Karpas-422 (cell line): ENCODE data around the gene SNAP29. TPM values are rescaled to one million over a fixed set of nuclear protein-coding genes. Genes with fewer than 3 reads are reported as not detected.
"Not testable (repeated sequence)": the region's sequence is repeated elsewhere in the genome, so short reads cannot be mapped to it uniquely, and the experiment has no call there.

Experiments used
- DNase-seq: peaks from one replicate; pipeline ENCODE4 v3.0.0-alpha.2; 2015
- H2AFZ ChIP-seq: fragments of 200-600 bp; sonication (generic); 2 replicates; pipeline ENCODE4 v1.6.1; 2014; ENCODE audit warnings: antibody characterized with exemption, low read length, mixed read lengths
- H3K27ac ChIP-seq: fragments of 200-600 bp; sonication (generic); 2 replicates; pipeline ENCODE4 v1.5.1; 2014; ENCODE audit warnings: mild to moderate bottlenecking, low read length, moderate library complexity
- H3K27me3 ChIP-seq: fragments of 200-600 bp; sonication (generic); 2 replicates; pipeline ENCODE4 v1.6.1; 2014; ENCODE audit warnings: low read length, mixed read lengths
- H3K36me3 ChIP-seq: fragments of 200-600 bp; sonication (generic); 2 replicates; pipeline ENCODE4 v1.6.1; 2014; ENCODE audit warnings: low read length, mixed read lengths; ENCODE audit not compliant: insufficient read depth
- H3K4me1 ChIP-seq: fragments of 200-600 bp; sonication (generic); 2 replicates; pipeline ENCODE4 v1.6.1; 2014; ENCODE audit warnings: mild to moderate bottlenecking, low read length, mixed read lengths
- H3K4me2 ChIP-seq: fragments of 200-600 bp; sonication (generic); 2 replicates; pipeline ENCODE4 v1.6.1; 2014; ENCODE audit warnings: low read length, low read depth, mild to moderate bottlenecking; ENCODE audit not compliant: poor library complexity, severe bottlenecking
- H3K4me3 ChIP-seq: fragments of 200-600 bp; sonication (generic); 2 replicates; pipeline ENCODE4 v1.5.1; 2014; ENCODE audit warnings: mild to moderate bottlenecking, antibody characterized with exemption, low read length, mixed read lengths
- H3K79me2 ChIP-seq: fragments of 200-600 bp; sonication (generic); 2 replicates; pipeline ENCODE4 v1.6.1; 2014; ENCODE audit warnings: mild to moderate bottlenecking, low read length, mixed read lengths
- H3K9ac ChIP-seq: fragments of 200-600 bp; sonication (generic); 2 replicates; pipeline ENCODE4 v1.6.0; 2014; ENCODE audit warnings: low read length
- H3K9me2 ChIP-seq: fragments of 200-600 bp; sonication (generic), shearing (Covaris generic); replicated peaks from 2 replicates; pipeline ENCODE4 v1.6.0; 2014; ENCODE audit warnings: mild to moderate bottlenecking, low read length, moderate library complexity; ENCODE audit not compliant: insufficient read depth
- H3K9me3 ChIP-seq: fragments of 300-700, 200-600 bp; sonication (generic); 2 replicates; pipeline ENCODE4 v1.6.1; 2014; ENCODE audit warnings: low read length, mixed read lengths
- H4K20me1 ChIP-seq: fragments of 200-600 bp; sonication (generic); 2 replicates; pipeline ENCODE4 v1.6.1; 2014; ENCODE audit warnings: mild to moderate bottlenecking, antibody characterized with exemption, low read length, low read depth; ENCODE audit not compliant: insufficient read depth
- total RNA-seq: library from RNA; depleted of rRNA; stranded (reverse); fragments of >200 nt; shearing (Covaris generic); gene quantifications from 2 replicates; pipeline ENCODE4 v1.2.3, GENCODE V29; 2014; ENCODE audit warnings: low replicate concordance

Gene SNAP29
- total RNA-seq, 1 experiment from 2014 or later: 17.4 TPM

DNA sequence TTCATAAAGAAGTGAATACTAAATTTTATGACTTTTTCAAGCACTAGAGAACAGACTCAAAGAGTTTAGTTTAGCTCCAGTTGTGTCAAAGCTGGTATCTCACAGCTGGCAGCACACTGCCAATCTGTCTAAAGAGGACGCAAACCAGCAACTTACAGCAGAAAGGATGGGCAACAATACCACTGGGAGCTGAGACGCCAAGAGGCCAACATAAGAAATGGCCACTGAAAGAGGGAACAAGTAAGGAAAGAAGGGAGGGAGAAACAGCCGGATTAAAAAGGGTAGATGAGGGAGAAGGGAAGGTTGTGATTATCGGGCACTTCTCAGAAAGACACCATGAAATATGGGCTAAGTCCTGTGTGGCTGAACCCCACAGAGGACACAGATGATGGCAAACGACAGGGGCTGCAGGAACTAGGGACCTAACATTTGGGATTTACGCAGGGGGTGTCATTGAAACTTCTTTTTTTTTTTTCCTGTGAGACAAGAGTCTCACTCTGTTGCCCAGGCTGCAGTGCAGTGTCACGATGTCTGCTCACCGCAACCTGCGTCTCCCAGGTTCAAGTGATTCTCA lies 43.2 kb upstream of the SNAP29 start:
- H4K20me1 ChIP-seq: no peaks in the 10 kb centered on the region
- DNase-seq: no peak
- H3K27me3 ChIP-seq: no peaks in the 10 kb centered on the region
- H3K36me3 ChIP-seq: peaks cover 37% of the 10 kb centered on the region
- no peak overlapping the region for H3K9ac ChIP-seq
- no peaks in the 10 kb centered on the region for H3K4me1 ChIP-seq
- H3K27ac ChIP-seq: no peak overlapping the region
- no peaks in the 10 kb centered on the region for H3K9me3 ChIP-seq
- H2AFZ ChIP-seq: no peak overlapping the region
- H3K4me2 ChIP-seq: no peak overlapping the region
- H3K9me2 ChIP-seq: no peaks in the 10 kb centered on the region
- H3K4me3 ChIP-seq: no peak overlapping the region
- H3K79me2 ChIP-seq: no peaks in the 10 kb centered on the region

DNA sequence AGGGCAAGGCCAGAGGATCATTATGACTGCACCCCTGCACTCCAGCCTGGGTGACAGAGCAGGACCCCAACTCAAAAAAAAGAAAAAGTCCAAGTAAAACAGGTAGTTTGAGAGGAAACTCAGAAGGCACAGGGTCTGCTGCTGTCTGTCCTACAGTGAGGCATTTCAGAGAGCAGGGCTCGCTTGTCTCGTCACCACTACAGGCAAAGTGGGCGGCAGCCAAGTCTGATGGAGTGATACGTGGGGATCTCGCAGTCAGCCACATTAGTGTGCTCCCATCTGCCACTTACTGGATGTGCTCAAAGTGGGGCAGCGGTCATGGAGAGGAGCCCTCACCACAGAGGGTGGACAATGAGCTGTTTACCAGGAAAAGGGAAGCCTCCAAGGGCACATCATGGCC lies 42.2 kb upstream of the SNAP29 start:
- no peaks in the 10 kb centered on the region for H3K79me2 ChIP-seq
- H3K27me3 ChIP-seq: no peaks in the 10 kb centered on the region
- no peaks in the 10 kb centered on the region for H3K4me1 ChIP-seq
- H3K9me3 ChIP-seq: no peaks in the 10 kb centered on the region
- H3K27ac ChIP-seq: no peak overlapping the region
- no peaks in the 10 kb centered on the region for H3K9me2 ChIP-seq
- no peak for DNase-seq
- peaks cover 33% of the 10 kb centered on the region; the same call in 1 of the 2 replicates for H3K36me3 ChIP-seq
- H3K4me2 ChIP-seq: no peak overlapping the region
- no peaks in the 10 kb centered on the region for H4K20me1 ChIP-seq
- no peak overlapping the region for H2AFZ ChIP-seq
- no peak overlapping the region for H3K9ac ChIP-seq
- H3K4me3 ChIP-seq: no peak overlapping the region

DNA sequence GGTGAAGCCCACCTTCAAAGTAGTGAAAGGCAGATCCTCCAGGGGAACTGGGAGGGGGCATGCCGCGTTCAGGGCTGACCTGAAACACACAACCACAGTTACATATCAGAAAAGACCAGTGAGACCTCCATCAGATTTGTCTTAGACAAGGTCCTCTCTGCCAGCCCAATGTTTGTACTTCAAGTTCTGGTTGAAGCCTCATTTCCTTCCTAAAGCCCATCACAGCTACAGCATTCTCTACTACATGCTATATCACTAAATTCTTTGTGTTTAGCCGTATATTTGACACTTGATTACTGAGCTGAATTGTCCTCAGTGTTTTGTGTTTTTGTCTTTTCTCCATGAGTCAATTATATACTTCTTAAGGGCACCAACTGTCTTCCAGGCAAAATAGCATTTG lies 40.3 kb upstream of the SNAP29 start:
- H3K4me2 ChIP-seq: no peak overlapping the region
- H3K27ac ChIP-seq: no peak overlapping the region
- no peaks in the 10 kb centered on the region for H3K27me3 ChIP-seq
- H3K36me3 ChIP-seq: peaks cover 24% of the 10 kb centered on the region; the same call in 1 of the 2 replicates
- no peaks in the 10 kb centered on the region for H3K9me3 ChIP-seq
- DNase-seq: no peak
- no peak overlapping the region for H2AFZ ChIP-seq
- H3K9me2 ChIP-seq: no peaks in the 10 kb centered on the region
- no peaks in the 10 kb centered on the region for H3K4me1 ChIP-seq
- H3K79me2 ChIP-seq: 0 out of 2 replicates have a peak, but pooled peaks cover 3% of the 10 kb centered on the region
- H3K4me3 ChIP-seq: no peak overlapping the region
- H3K9ac ChIP-seq: no peak overlapping the region
- no peaks in the 10 kb centered on the region for H4K20me1 ChIP-seq

DNA sequence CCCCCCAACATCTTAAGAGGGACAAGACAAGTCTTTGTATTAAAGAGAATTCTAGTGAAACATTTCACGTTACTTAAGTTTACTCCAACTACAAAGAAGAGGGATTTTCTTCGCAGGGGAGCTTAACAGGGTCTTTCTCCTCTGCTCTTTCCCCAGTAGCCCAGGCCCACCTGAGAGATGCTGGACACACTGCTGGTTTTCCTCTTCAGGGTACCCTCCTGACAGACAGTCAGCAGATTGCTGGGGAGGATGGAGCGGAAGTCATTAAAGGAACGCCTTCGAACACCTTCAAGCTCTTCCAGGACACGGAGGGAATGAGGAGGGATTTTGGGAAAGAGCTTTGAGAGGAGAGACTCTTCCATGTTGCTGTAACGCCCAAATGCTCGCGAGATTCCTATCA lies 39.3 kb upstream of the SNAP29 start:
- no peaks in the 10 kb centered on the region for H4K20me1 ChIP-seq
- H3K9ac ChIP-seq: no peak overlapping the region
- no peak overlapping the region for H3K4me3 ChIP-seq
- no peaks in the 10 kb centered on the region for H3K9me2 ChIP-seq
- H3K9me3 ChIP-seq: no peaks in the 10 kb centered on the region
- DNase-seq: no peak
- no peak overlapping the region for H2AFZ ChIP-seq
- H3K27me3 ChIP-seq: no peaks in the 10 kb centered on the region
- H3K79me2 ChIP-seq: 0 out of 2 replicates have a peak, but pooled peaks cover 3% of the 10 kb centered on the region
- no peaks in the 10 kb centered on the region for H3K4me1 ChIP-seq
- peaks cover 27% of the 10 kb centered on the region; the same call in 1 of the 2 replicates for H3K36me3 ChIP-seq
- H3K27ac ChIP-seq: no peak overlapping the region
- H3K4me2 ChIP-seq: no peak overlapping the region

DNA sequence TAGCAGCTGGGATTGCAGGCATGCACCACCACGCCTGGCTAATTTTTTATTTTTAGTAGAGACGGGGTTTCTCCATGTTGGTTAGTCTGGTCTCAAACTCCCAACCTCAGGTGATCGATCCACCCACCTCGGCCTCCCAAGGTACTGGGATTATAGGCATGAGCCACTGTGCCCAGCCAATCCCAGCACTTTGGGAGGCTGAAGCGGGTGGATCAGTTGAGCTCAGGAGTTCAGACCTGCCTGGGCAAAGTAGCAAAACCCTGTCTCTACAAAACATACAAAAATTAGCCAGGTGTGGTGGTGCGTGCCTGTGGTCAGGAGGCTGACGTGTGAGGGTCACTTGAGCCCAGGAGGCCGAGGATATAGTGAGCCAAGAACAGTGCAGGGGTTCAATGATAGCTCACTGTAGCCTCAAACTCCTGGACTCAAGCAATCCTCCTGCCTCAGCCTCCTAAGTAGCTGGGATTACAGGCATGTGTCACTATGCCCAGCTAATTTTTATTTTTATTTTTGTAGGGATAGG lies 37.0 kb upstream of the SNAP29 start:
- H2AFZ ChIP-seq, DNase-seq, H3K4me1 ChIP-seq, H4K20me1 ChIP-seq, H3K27ac ChIP-seq, H3K4me2 ChIP-seq, H3K27me3 ChIP-seq, H3K9ac ChIP-seq, H3K9me2 ChIP-seq, H3K79me2 ChIP-seq, H3K9me3 ChIP-seq, H3K4me3 ChIP-seq: not testable (repeated sequence)
- peaks cover 21% of the 10 kb centered on the region; the same call in 1 of the 2 replicates for H3K36me3 ChIP-seq

DNA sequence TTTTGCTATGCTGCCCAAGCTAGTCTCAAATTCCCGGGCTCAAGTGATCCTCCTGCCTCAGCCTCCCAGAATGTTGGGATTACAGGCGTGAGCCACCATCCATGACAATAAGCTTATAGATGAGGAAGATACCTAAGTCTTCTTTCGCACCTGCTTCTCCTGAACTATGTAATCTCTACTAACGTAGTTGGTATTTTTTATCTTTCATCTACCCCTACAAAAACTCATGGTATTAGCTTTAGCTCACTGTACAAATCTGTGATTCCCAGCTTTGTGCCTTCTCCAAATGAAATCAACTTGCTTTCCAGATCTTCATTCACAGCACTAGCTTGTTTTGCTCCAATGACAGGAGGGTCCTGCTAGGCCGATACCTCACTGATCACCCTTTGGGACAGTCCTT lies 36.6 kb upstream of the SNAP29 start:
- peaks cover 17% of the 10 kb centered on the region; the same call in 1 of the 2 replicates for H3K36me3 ChIP-seq
- 0 out of 2 replicates have a peak, but pooled peaks cover 3% of the 10 kb centered on the region for H3K79me2 ChIP-seq
- no peak overlapping the region for H2AFZ ChIP-seq
- H4K20me1 ChIP-seq: no peaks in the 10 kb centered on the region
- no peak for DNase-seq
- no peaks in the 10 kb centered on the region for H3K9me3 ChIP-seq
- H3K9me2 ChIP-seq: no peaks in the 10 kb centered on the region
- no peak overlapping the region for H3K27ac ChIP-seq
- no peaks in the 10 kb centered on the region for H3K27me3 ChIP-seq
- no peak overlapping the region for H3K4me2 ChIP-seq
- H3K9ac ChIP-seq: no peak overlapping the region
- no peak overlapping the region for H3K4me3 ChIP-seq
- H3K4me1 ChIP-seq: no peaks in the 10 kb centered on the region

DNA sequence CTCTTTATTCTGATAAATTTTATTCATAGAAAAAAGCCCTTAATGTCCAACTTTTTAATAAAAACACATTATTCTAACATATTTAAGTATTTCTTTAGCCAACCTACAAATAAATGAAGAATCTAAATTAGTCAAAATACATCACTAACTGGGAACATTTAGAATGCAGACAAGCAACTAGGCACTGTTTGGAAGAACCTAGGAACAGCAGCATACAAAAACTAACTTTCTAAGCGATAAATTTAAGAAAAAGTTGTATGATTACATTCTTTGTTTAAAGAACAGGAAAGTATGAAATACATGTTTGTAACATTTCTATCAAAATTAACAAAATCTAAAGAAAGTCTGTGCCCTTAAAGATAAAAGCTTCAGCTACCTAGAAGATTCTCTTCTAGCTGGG lies 35.5 kb upstream of the SNAP29 start:
- H3K27ac ChIP-seq: no peak overlapping the region
- H2AFZ ChIP-seq: no peak overlapping the region
- no peaks in the 10 kb centered on the region for H3K27me3 ChIP-seq
- H3K36me3 ChIP-seq: peaks cover 16% of the 10 kb centered on the region; the same call in 1 of the 2 replicates
- H3K4me1 ChIP-seq: no peaks in the 10 kb centered on the region
- no peak for DNase-seq
- no peaks in the 10 kb centered on the region for H3K9me3 ChIP-seq
- H3K4me2 ChIP-seq: no peak overlapping the region
- H3K9me2 ChIP-seq: no peaks in the 10 kb centered on the region
- no peaks in the 10 kb centered on the region for H4K20me1 ChIP-seq
- no peak overlapping the region for H3K4me3 ChIP-seq
- H3K79me2 ChIP-seq: 0 out of 2 replicates have a peak, but pooled peaks cover 3% of the 10 kb centered on the region
- H3K9ac ChIP-seq: no peak overlapping the region

DNA sequence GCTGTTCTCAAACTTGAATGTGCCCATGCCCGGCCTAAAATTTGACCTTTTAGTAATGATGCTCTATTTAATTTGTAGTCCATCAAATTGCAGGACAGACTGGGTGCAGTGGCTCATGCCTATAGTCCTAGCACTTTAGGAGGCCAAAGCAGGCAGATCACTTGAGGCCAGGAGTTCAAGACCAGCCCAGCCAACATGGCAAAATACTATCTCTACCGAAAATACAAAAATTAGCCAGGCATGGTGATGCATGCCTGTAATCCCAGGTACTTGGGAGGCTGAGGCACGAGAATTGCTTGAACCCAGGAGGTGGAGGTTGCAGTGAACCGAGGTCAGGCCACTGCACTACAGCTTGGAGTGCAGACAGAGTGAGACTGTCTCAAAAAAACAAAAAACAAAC lies 33.6 kb upstream of the SNAP29 start:
- H3K4me2 ChIP-seq, H4K20me1 ChIP-seq, H3K9ac ChIP-seq, H3K4me1 ChIP-seq, H3K9me2 ChIP-seq, H3K9me3 ChIP-seq, H3K4me3 ChIP-seq, DNase-seq, H3K27me3 ChIP-seq, H3K79me2 ChIP-seq, H3K27ac ChIP-seq, H2AFZ ChIP-seq: not testable (repeated sequence)
- H3K36me3 ChIP-seq: peaks cover 13% of the 10 kb centered on the region; the same call in 1 of the 2 replicates
